ENCODE data around the gene SIRT1. TPM values are rescaled to one million over a fixed set of nuclear protein-coding genes. Genes with fewer than 3 reads are reported as not detected.

The SIRT1 gene
- total RNA-seq, 2 experiments from 2014 or later, result 57.6 to 62.9 TPM

DNA sequence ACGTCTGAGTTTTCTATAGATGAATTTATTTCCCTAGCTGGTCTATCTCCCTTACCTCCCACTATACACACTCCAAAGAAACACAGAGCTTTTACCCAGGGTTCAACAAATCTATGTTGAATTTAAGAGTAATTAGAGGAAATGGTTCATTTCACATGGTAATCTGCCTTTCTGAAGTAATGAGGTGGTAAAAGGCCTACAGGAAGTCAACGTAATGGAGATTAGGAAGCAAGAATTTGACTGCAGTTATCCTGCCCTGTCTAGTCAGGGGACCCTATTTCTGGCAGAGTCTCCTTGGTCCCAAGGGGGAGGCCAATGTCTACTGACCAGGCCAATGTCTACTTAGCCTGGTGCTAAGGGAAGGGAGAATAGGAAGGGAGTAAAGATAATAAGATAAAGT lies 21.4 kb upstream of the SIRT1 start:
- ChIA-PET CTCF (interaction anchor here (0.5 kb wide), 1 partner anchor 23 kb away, joined by 3 read pairs; no protein-coding TSS in a partner anchor), POLR2A (no interaction called here)
- Mint-ChIP-seq H3K4me3 (no peak overlapping the region), H3K4me1 (ENCODE audit: low read depth) (no peaks in the 10 kb centered on the region), H3K36me3 (ENCODE audit: low read depth) (no peaks in the 10 kb centered on the region), H3K9me3 (no peaks in the 10 kb centered on the region), H3K27ac (no peak overlapping the region), H3K27me3 (no peaks in the 10 kb centered on the region)
- ATAC-seq (ENCODE audit: poor library complexity), result no peak
- intact Hi-C loops (cut with DNase I, micrococcal nuclease), result no loop called here
- Histone ChIP-seq H3K4me3 (ENCODE audit: low read length) (no peak overlapping the region), H3K4me1 (ENCODE audit: insufficient read depth, low read length) (no peaks in the 10 kb centered on the region), H3K36me3 (ENCODE audit: insufficient read depth, low read length) (no peaks in the 10 kb centered on the region), H3K27me3 (ENCODE audit: control insufficient read depth in 1 of 2, insufficient read depth in 2 of 2, low read length in 2 of 2) (no peaks in the 10 kb centered on the region), H3K27ac (ENCODE audit: low read depth in 1 of 2, low read length in 2 of 2) (no peak overlapping the region), H3K9me3 (ENCODE audit: control insufficient read depth in 1 of 2, insufficient read depth in 1 of 2, low read length in 2 of 2) (no peaks in the 10 kb centered on the region)
- no peak for DNase-seq
- TF ChIP-seq, protein P1, sequence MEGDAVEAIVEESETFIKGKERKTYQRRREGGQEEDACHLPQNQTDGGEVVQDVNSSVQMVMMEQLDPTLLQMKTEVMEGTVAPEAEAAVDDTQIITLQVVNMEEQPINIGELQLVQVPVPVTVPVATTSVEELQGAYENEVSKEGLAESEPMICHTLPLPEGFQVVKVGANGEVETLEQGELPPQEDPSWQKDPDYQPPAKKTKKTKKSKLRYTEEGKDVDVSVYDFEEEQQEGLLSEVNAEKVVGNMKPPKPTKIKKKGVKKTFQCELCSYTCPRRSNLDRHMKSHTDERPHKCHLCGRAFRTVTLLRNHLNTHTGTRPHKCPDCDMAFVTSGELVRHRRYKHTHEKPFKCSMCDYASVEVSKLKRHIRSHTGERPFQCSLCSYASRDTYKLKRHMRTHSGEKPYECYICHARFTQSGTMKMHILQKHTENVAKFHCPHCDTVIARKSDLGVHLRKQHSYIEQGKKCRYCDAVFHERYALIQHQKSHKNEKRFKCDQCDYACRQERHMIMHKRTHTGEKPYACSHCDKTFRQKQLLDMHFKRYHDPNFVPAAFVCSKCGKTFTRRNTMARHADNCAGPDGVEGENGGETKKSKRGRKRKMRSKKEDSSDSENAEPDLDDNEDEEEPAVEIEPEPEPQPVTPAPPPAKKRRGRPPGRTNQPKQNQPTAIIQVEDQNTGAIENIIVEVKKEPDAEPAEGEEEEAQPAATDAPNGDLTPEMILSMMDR (IDR thresholded peaks at IDR 0.05), result no peak

DNA sequence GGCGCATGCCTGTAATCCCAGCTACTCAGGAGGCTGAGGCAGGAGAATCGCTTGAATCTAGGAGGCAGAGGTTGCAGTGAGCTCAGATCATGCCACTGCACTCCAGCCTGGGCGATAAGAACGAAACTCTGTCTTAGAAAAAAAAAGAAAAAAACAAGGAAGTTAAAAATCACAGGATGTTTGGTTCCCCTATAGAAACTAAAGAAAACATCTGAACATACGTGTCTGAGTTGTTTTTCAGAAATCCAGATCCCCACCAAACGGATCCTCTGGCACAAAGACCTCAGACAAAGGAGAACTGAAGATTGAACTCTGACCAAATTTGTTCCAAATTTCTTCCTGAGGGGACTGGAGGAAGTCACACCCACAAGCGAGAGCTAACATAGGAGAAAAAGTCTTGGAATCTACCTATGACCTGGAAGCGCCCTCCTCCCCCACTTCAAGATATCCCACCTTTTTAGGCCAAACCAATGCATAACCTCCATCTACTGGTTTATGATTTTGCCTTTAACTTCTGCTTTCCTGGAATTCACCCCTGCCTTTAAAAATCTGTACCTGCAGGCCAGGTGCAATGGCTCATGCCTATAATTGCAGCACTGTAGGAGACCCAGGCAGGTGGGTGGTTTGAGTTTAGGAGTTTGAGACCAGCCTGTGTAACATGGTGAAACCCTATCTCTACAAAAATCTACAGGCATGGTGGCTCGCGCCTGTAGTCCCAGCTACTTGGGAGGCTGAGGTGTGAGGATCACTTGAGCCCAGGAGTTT lies 19.7 kb upstream of the SIRT1 start:
- ChIA-PET CTCF (no interaction called here), POLR2A (no interaction called here)
- Mint-ChIP-seq H3K27ac (no peak overlapping the region), H3K4me3 (no peak overlapping the region), H3K4me1 (ENCODE audit: low read depth) (no peaks in the 10 kb centered on the region), H3K9me3 (no peaks in the 10 kb centered on the region), H3K27me3 (no peaks in the 10 kb centered on the region), H3K36me3 (ENCODE audit: low read depth) (no peaks in the 10 kb centered on the region)
- Histone ChIP-seq H3K9me3 (ENCODE audit: control insufficient read depth in 1 of 2, insufficient read depth in 1 of 2, low read length in 2 of 2) (no peaks in the 10 kb centered on the region), H3K27me3 (ENCODE audit: control insufficient read depth in 1 of 2, insufficient read depth in 2 of 2, low read length in 2 of 2) (no peaks in the 10 kb centered on the region), H3K27ac (ENCODE audit: low read depth in 1 of 2, low read length in 2 of 2) (no peak overlapping the region), H3K4me3 (ENCODE audit: low read length) (no peak overlapping the region), H3K36me3 (ENCODE audit: insufficient read depth, low read length) (no peaks in the 10 kb centered on the region), H3K4me1 (ENCODE audit: insufficient read depth, low read length) (no peaks in the 10 kb centered on the region)
- TF ChIP-seq, protein P1 (IDR thresholded peaks at IDR 0.05), result no peak
- intact Hi-C loops (cut with DNase I, micrococcal nuclease), result no loop called here
- ATAC-seq (ENCODE audit: poor library complexity), result no peak
- no peak for DNase-seq

DNA sequence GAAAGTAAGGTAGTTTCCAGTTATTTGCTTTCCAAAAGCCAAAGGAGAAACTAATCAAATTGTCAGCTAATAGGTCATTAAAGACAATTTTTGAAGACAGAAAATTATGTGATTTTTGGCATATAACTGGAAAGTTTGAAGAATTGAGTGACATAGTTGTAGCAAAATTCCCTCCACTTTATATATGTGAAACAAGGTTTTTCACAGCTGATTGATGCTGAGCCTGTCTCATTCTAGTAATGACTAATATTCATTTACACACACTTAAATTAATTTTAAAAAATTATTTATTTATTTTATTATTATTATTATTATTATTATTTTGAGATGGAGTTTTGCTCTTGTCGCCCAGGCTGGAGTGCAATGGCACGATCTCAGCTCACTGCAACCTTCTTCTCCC lies 16.3 kb upstream of the SIRT1 start:
- ChIA-PET POLR2A (interaction anchor here (0.7 kb wide), 1 partner anchor 289 kb away, joined by 3 read pairs; no protein-coding TSS in a partner anchor), CTCF (interaction anchor here (1.1 kb wide), 1 partner anchor 16 kb away, joined by 4 read pairs; no protein-coding TSS in a partner anchor)
- Mint-ChIP-seq H3K27me3 (no peaks in the 10 kb centered on the region), H3K27ac (no peak overlapping the region), H3K4me3 (no peak overlapping the region), H3K4me1 (ENCODE audit: low read depth) (no peaks in the 10 kb centered on the region), H3K9me3 (no peaks in the 10 kb centered on the region), H3K36me3 (ENCODE audit: low read depth) (no peaks in the 10 kb centered on the region)
- H3K36me3 ChIP-seq (ENCODE audit: insufficient read depth, low read length), result no peaks in the 10 kb centered on the region
- H3K4me3 ChIP-seq (ENCODE audit: low read length), result no peak overlapping the region
- TF ChIP-seq, protein P1 (IDR thresholded peaks at IDR 0.05), result no peak
- DNase-seq (no peak), ATAC-seq (ENCODE audit: poor library complexity) (no peak)
- no peaks in the 10 kb centered on the region for H3K27me3 ChIP-seq (ENCODE audit: control insufficient read depth in 1 of 2, insufficient read depth in 2 of 2, low read length in 2 of 2)
- intact Hi-C loops (cut with DNase I, micrococcal nuclease), result no loop called here
- no peaks in the 10 kb centered on the region for H3K9me3 ChIP-seq (ENCODE audit: control insufficient read depth in 1 of 2, insufficient read depth in 1 of 2, low read length in 2 of 2)
- H3K27ac ChIP-seq (ENCODE audit: low read depth in 1 of 2, low read length in 2 of 2), result no peak overlapping the region
- H3K4me1 ChIP-seq (ENCODE audit: insufficient read depth, low read length), result no peaks in the 10 kb centered on the region
